ENCODE results near the gene CARNS1.
A peak's percentile ranks its signal among the peaks of the same experiment; 100 is the strongest.

The CARNS1 gene

GRCh38 chr11:67376873-67377808 lies 38.3 kb upstream of the CARNS1 start:
- DNase-seq = no peak

- no peak for DNase-seq
Observed at GRCh38 chr11:67378544-67378943, 36.9 kb upstream of the CARNS1 start.

- no peak for DNase-seq
Observed at GRCh38 chr11:67379061-67380058, 36.1 kb upstream of the CARNS1 start.

GRCh38 chr11:67381244-67381972 lies 34.1 kb upstream of the CARNS1 start:
- no peak for DNase-seq

GRCh38 chr11:67382276-67383136 lies 33.0 kb upstream of the CARNS1 start:
- DNase-seq = peak; percentile 6

- DNase-seq = no peak
Observed at GRCh38 chr11:67384851-67385366, 30.6 kb upstream of the CARNS1 start.

GRCh38 chr11:67387069-67387468 lies 28.4 kb upstream of the CARNS1 start:
- DNase-seq = no peak

GRCh38 chr11:67387518-67387917 lies 28.0 kb upstream of the CARNS1 start:
- no peak for DNase-seq

- no peak for DNase-seq
Observed at GRCh38 chr11:67389477-67389876, 26.0 kb upstream of the CARNS1 start.

GRCh38 chr11:67390947-67391303 lies 24.6 kb upstream of the CARNS1 start:
- no peak for DNase-seq

- peak; percentile 83 for DNase-seq
Observed at GRCh38 chr11:67391304-67392182, 23.9 kb upstream of the CARNS1 start, which contains the start of gene RAD9A. TSS of gene RAD9A (plus strand) at chr11:67391986. CDS start at chr11:67392045, 59 bp downstream.

GRCh38 chr11:67392183-67392715 lies 23.2 kb upstream of the CARNS1 start:
- no peak for DNase-seq

- no peak for DNase-seq
Observed at GRCh38 chr11:67393437-67393836, 22.0 kb upstream of the CARNS1 start.

- no peak for DNase-seq
Observed at GRCh38 chr11:67393990-67394389, 21.5 kb upstream of the CARNS1 start.

- DNase-seq = no peak
Observed at GRCh38 chr11:67395555-67396258, 19.8 kb upstream of the CARNS1 start.

- no peak for DNase-seq
Observed at GRCh38 chr11:67396259-67396581, 19.3 kb upstream of the CARNS1 start.

- no peak for DNase-seq
Observed at GRCh38 chr11:67396587-67397389, 18.7 kb upstream of the CARNS1 start.

- no peak for DNase-seq
Observed at GRCh38 chr11:67397536-67397935, 17.9 kb upstream of the CARNS1 start.

Measured in DMS153 (cell line).